ENCODE results near the gene RAB9B.
"Not testable (repeated sequence)": the region's sequence is repeated elsewhere in the genome, so short reads cannot be mapped to it uniquely, and the experiment has no call there.

The RAB9B gene

DNA sequence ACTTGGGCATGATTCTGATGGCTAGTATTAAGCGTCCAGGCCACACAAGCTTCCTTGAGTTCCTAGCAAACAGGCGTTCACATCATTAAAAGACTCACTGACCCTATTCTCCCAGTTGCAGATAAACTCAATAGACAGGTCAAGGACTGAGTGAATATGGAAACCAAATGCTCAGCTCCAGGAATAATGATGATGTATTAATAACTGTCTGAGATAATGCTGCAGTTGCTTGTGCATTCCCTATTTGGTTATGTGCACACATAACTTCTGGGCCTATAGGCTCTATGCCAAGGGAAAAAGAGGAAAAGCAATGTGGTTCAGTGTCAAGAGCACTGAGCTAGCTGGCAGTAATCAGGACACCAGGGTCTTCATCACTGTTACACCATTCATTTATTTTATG is 3.5 kb downstream of the RAB9B start:
- WGBS (ENCODE audit: insufficient coverage) = no CpG with 5 or more reads among the region's 2 CpGs
- no peaks in the 10 kb centered on the region for H3K9me3 ChIP-seq (ENCODE audit: control extremely low read depth in 1 of 5, control insufficient read depth in 4 of 5, insufficient read depth in 2 of 5, low read depth in 1 of 5, low read length in 4 of 5)
- H3K27me3 ChIP-seq (replicated peaks in 2 of 5; ENCODE audit: control insufficient read depth in 4 of 5, insufficient read depth in 5 of 5, low read length in 4 of 5) = peaks cover 0 to 27% (median 0%) of the 10 kb centered on the region in 5 experiments
- no peak overlapping the region for H3K4me3 ChIP-seq (ENCODE audit: control insufficient read depth in 1 of 7, extremely low read depth in 1 of 7, insufficient read depth in 4 of 7, low read depth in 2 of 7, low read length in 6 of 7)
- ChIA-PET CTCF (no interaction called here), POLR2A (no interaction called here)
- peaks cover 0 to 6% (median 4%) of the 10 kb centered on the region in 4 experiments for H3K4me1 ChIP-seq (ENCODE audit: control extremely low read depth in 1 of 4, control insufficient read depth in 4 of 4, insufficient read depth in 4 of 4, low read length in 3 of 4)
- H3K27ac ChIP-seq (ENCODE audit: insufficient read depth in 1 of 2, low read depth in 1 of 2, low read length in 2 of 2, poor library complexity in 1 of 2, severe bottlenecking in 2 of 2) = no peak overlapping the region
- no peaks in the 10 kb centered on the region for H3K36me3 ChIP-seq (ENCODE audit: control insufficient read depth in 4 of 4, insufficient read depth in 4 of 4, low read length in 3 of 4)
- DNase-seq = no peak

DNA sequence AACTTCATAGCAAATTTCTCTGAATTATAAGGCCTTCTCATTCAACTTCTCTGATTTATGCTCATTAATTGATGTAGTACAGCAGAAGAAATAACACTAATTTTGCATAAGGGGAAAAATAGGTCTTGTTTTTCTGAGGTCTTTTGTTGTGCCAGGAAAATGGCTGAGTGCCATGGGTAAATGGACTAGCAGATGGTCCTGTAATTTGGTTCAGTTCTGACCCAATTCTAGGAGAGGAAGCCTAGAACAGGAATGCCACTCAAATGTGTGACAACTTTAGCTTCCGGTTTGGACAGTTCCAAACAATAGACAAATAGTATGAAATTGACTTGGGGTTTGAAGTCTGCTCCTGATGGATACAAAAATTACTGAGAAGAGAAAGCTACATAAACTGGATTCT is 6.2 kb downstream of the RAB9B start:
- Histone ChIP-seq H3K27ac (ENCODE audit: insufficient read depth in 1 of 2, low read depth in 1 of 2, low read length in 2 of 2, poor library complexity in 1 of 2, severe bottlenecking in 2 of 2) (no peak overlapping the region), H3K4me1 (ENCODE audit: control extremely low read depth in 1 of 4, control insufficient read depth in 4 of 4, insufficient read depth in 4 of 4, low read length in 3 of 4) (no peaks in the 10 kb centered on the region), H3K9me3 (ENCODE audit: control extremely low read depth in 1 of 5, control insufficient read depth in 4 of 5, insufficient read depth in 2 of 5, low read depth in 1 of 5, low read length in 4 of 5) (no peaks in the 10 kb centered on the region), H3K27me3 (replicated peaks in 2 of 5; ENCODE audit: control insufficient read depth in 4 of 5, insufficient read depth in 5 of 5, low read length in 4 of 5) (peaks cover 0 to 3% (median 0%) of the 10 kb centered on the region in 5 experiments), H3K4me3 (ENCODE audit: control insufficient read depth in 1 of 7, extremely low read depth in 1 of 7, insufficient read depth in 4 of 7, low read depth in 2 of 7, low read length in 6 of 7) (no peak overlapping the region), H3K36me3 (ENCODE audit: control insufficient read depth in 4 of 4, insufficient read depth in 4 of 4, low read length in 3 of 4) (no peaks in the 10 kb centered on the region)
- DNase-seq = no peak
- ChIA-PET POLR2A (no interaction called here), CTCF (no interaction called here)
- WGBS (ENCODE audit: insufficient coverage) = 67% methylated on average over 1 of the region's 1 CpG

DNA sequence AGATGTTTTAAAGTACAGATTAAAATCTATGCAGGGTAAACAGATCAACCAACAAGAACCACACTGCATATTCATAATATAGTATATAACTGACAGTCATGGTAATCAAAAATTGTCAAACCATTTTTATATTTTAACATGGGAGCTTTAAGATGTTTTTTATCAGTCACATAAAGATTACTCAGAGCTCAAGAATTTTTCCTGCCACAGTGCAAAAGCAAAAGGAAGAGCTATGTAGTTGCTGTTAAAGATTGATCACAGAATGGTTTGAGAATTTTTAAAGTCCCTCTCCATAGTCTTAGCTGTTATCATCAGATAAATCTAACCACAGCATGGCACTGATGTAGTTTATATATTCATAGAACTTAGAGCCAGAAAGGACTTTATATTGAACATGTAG is 8.5 kb downstream of the RAB9B start:
- CTCF ChIA-PET = interaction anchor here (0.9 kb wide), 1 partner anchor 8 kb away, joined by 3 read pairs; the partner anchor contains the start of gene RAB9B
- POLR2A ChIA-PET = no interaction called here
- DNase-seq = no peak

GRCh38 chrX:103820802-103821201 is 11.3 kb downstream of the RAB9B start:
- DNase-seq; H3K36me3 ChIP-seq (ENCODE audit: control insufficient read depth in 4 of 4, insufficient read depth in 4 of 4, low read length in 3 of 4); H3K9me3 ChIP-seq (ENCODE audit: control extremely low read depth in 1 of 5, control insufficient read depth in 4 of 5, insufficient read depth in 2 of 5, low read depth in 1 of 5, low read length in 4 of 5); CTCF ChIA-PET; POLR2A ChIA-PET; H3K27me3 ChIP-seq (replicated peaks in 2 of 5; ENCODE audit: control insufficient read depth in 4 of 5, insufficient read depth in 5 of 5, low read length in 4 of 5); H3K4me1 ChIP-seq (ENCODE audit: control extremely low read depth in 1 of 4, control insufficient read depth in 4 of 4, insufficient read depth in 4 of 4, low read length in 3 of 4); H3K27ac ChIP-seq (ENCODE audit: insufficient read depth in 1 of 2, low read depth in 1 of 2, low read length in 2 of 2, poor library complexity in 1 of 2, severe bottlenecking in 2 of 2); H3K4me3 ChIP-seq (ENCODE audit: control insufficient read depth in 1 of 7, extremely low read depth in 1 of 7, insufficient read depth in 4 of 7, low read depth in 2 of 7, low read length in 6 of 7): not testable (repeated sequence)
- WGBS (ENCODE audit: insufficient coverage) = 83% methylated on average over 2 of the region's 6 CpGs

More for the DNA sequence above, 8.5 kb downstream of the RAB9B start:
- no peak overlapping the region for H3K27ac ChIP-seq (ENCODE audit: insufficient read depth in 1 of 2, low read depth in 1 of 2, low read length in 2 of 2, poor library complexity in 1 of 2, severe bottlenecking in 2 of 2)
- H3K36me3 ChIP-seq (ENCODE audit: control insufficient read depth in 4 of 4, insufficient read depth in 4 of 4, low read length in 3 of 4) = no peaks in the 10 kb centered on the region
- H3K27me3 ChIP-seq (replicated peaks in 2 of 5; ENCODE audit: control insufficient read depth in 4 of 5, insufficient read depth in 5 of 5, low read length in 4 of 5) = peaks cover 0 to 2% (median 0%) of the 10 kb centered on the region in 5 experiments
- no peak overlapping the region for H3K4me3 ChIP-seq (ENCODE audit: control insufficient read depth in 1 of 7, extremely low read depth in 1 of 7, insufficient read depth in 4 of 7, low read depth in 2 of 7, low read length in 6 of 7)
- no peaks in the 10 kb centered on the region for H3K4me1 ChIP-seq (ENCODE audit: control extremely low read depth in 1 of 4, control insufficient read depth in 4 of 4, insufficient read depth in 4 of 4, low read length in 3 of 4)
- no peaks in the 10 kb centered on the region for H3K9me3 ChIP-seq (ENCODE audit: control extremely low read depth in 1 of 5, control insufficient read depth in 4 of 5, insufficient read depth in 2 of 5, low read depth in 1 of 5, low read length in 4 of 5)

DNA sequence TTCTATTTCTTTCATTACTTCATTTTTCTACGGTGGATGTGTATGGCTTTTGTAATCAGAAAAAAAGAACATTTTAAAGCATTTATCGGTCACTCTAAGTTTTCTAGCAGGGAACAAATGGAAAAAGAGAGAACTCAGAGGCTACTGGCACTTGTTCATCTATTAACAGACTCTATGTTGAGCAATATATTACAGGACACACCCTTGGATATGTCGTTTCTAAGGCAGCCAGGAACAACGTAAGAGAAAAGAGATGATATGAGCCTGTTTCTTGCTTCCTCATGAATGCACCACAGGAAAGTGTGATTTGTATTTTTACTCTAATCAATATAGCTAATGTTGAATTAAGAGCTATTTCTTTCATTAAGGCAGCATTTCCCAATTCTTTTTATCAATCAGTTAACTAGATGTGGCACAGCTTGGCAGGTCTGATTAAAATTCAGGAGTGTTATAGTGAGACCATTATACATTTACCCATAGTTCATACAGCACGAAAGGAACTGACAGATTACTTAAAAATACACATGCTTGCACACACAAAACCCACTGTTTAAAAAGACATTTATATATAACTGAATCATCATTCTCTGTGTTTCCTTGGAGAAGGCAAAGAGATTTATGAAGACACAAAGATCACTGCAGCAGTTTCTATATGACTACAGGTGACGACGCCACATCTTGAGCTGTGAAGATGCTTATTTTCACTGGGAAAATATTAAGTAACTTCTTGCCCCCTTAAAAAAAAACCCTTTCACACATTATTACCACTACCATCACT is 13.0 kb downstream of the RAB9B start:
- Histone ChIP-seq H3K27me3 (replicated peaks in 2 of 5; ENCODE audit: control insufficient read depth in 4 of 5, insufficient read depth in 5 of 5, low read length in 4 of 5) (peaks cover 0 to 2% (median 0%) of the 10 kb centered on the region in 5 experiments), H3K9me3 (ENCODE audit: control extremely low read depth in 1 of 5, control insufficient read depth in 4 of 5, insufficient read depth in 2 of 5, low read depth in 1 of 5, low read length in 4 of 5) (no peaks in the 10 kb centered on the region), H3K36me3 (ENCODE audit: control insufficient read depth in 4 of 4, insufficient read depth in 4 of 4, low read length in 3 of 4) (no peaks in the 10 kb centered on the region), H3K4me1 (ENCODE audit: control extremely low read depth in 1 of 4, control insufficient read depth in 4 of 4, insufficient read depth in 4 of 4, low read length in 3 of 4) (no peaks in the 10 kb centered on the region), H3K27ac (ENCODE audit: insufficient read depth in 1 of 2, low read depth in 1 of 2, low read length in 2 of 2, poor library complexity in 1 of 2, severe bottlenecking in 2 of 2) (no peak overlapping the region), H3K4me3 (ENCODE audit: control insufficient read depth in 1 of 7, extremely low read depth in 1 of 7, insufficient read depth in 4 of 7, low read depth in 2 of 7, low read length in 6 of 7) (no peak overlapping the region)
- DNase-seq = no peak
- no CpG with 5 or more reads among the region's 7 CpGs for WGBS (ENCODE audit: insufficient coverage)
- ChIA-PET CTCF (interaction anchor here (0.6 to 1.3 kb wide), 4 partner anchors 12 to 442 kb away, joined by 3 read pairs; no protein-coding TSS in a partner anchor), POLR2A (no interaction called here)

- 50% methylated on average over 1 of the region's 5 CpGs for WGBS (ENCODE audit: insufficient coverage)
- Histone ChIP-seq H3K4me3 (ENCODE audit: control insufficient read depth in 1 of 7, extremely low read depth in 1 of 7, insufficient read depth in 4 of 7, low read depth in 2 of 7, low read length in 6 of 7) (no peak overlapping the region), H3K9me3 (ENCODE audit: control extremely low read depth in 1 of 5, control insufficient read depth in 4 of 5, insufficient read depth in 2 of 5, low read depth in 1 of 5, low read length in 4 of 5) (no peaks in the 10 kb centered on the region), H3K27me3 (replicated peaks in 2 of 5; ENCODE audit: control insufficient read depth in 4 of 5, insufficient read depth in 5 of 5, low read length in 4 of 5) (peaks cover 0 to 2% (median 0%) of the 10 kb centered on the region in 5 experiments), H3K36me3 (ENCODE audit: control insufficient read depth in 4 of 4, insufficient read depth in 4 of 4, low read length in 3 of 4) (no peaks in the 10 kb centered on the region), H3K4me1 (ENCODE audit: control extremely low read depth in 1 of 4, control insufficient read depth in 4 of 4, insufficient read depth in 4 of 4, low read length in 3 of 4) (no peaks in the 10 kb centered on the region), H3K27ac (ENCODE audit: insufficient read depth in 1 of 2, low read depth in 1 of 2, low read length in 2 of 2, poor library complexity in 1 of 2, severe bottlenecking in 2 of 2) (no peak overlapping the region)
- peak; percentile 45 to 77 (median 64) for DNase-seq
- CTCF ChIA-PET = interaction anchor here (2.5 kb wide), 1 partner anchor 107 kb away, joined by 6 read pairs; the partner anchor contains the start of gene TMEM31
- POLR2A ChIA-PET = no interaction called here
Measured at GRCh38 chrX:103817502-103817901, 14.6 kb downstream of the RAB9B start.

- not testable (repeated sequence) for H3K27me3 ChIP-seq (replicated peaks in 2 of 5; ENCODE audit: control insufficient read depth in 4 of 5, insufficient read depth in 5 of 5, low read length in 4 of 5)
Measured at GRCh38 chrX:103817101-103817500, 15.0 kb downstream of the RAB9B start.

More at GRCh38 chrX:103817101-103817500, 15.0 kb downstream of the RAB9B start:
- POLR2A ChIA-PET; H3K4me3 ChIP-seq (ENCODE audit: control insufficient read depth in 1 of 7, extremely low read depth in 1 of 7, insufficient read depth in 4 of 7, low read depth in 2 of 7, low read length in 6 of 7); H3K27ac ChIP-seq (ENCODE audit: insufficient read depth in 1 of 2, low read depth in 1 of 2, low read length in 2 of 2, poor library complexity in 1 of 2, severe bottlenecking in 2 of 2); H3K4me1 ChIP-seq (ENCODE audit: control extremely low read depth in 1 of 4, control insufficient read depth in 4 of 4, insufficient read depth in 4 of 4, low read length in 3 of 4); H3K9me3 ChIP-seq (ENCODE audit: control extremely low read depth in 1 of 5, control insufficient read depth in 4 of 5, insufficient read depth in 2 of 5, low read depth in 1 of 5, low read length in 4 of 5); H3K36me3 ChIP-seq (ENCODE audit: control insufficient read depth in 4 of 4, insufficient read depth in 4 of 4, low read length in 3 of 4): not testable (repeated sequence)
- DNase-seq = peak in 2 of 3 donors; percentile 0 to 3
- WGBS (ENCODE audit: insufficient coverage) = 25% methylated on average over 2 of the region's 5 CpGs
- CTCF ChIA-PET = interaction anchor here (2.5 kb wide), 1 partner anchor 106 kb away, joined by 6 read pairs; the partner anchor contains the start of gene TMEM31

Data from common myeloid progenitor, CD34-positive (primary cell).